HG02885 (cell line): Measurements from ENCODE around the gene DLG2.
"Not testable (repeated sequence)": the region's sequence is repeated elsewhere in the genome, so short reads cannot be mapped to it uniquely, and the experiment has no call there.

ENCODE experiments used
- ATAC-seq: cut with Tn5 transposase; IDR thresholded peaks from one replicate; pipeline ENCODE4 v1.9.1; 2021; ENCODE audit warnings: mild to moderate bottlenecking; ENCODE audit not compliant: unreplicated experiment, poor library complexity

The DLG2 gene

DNA sequence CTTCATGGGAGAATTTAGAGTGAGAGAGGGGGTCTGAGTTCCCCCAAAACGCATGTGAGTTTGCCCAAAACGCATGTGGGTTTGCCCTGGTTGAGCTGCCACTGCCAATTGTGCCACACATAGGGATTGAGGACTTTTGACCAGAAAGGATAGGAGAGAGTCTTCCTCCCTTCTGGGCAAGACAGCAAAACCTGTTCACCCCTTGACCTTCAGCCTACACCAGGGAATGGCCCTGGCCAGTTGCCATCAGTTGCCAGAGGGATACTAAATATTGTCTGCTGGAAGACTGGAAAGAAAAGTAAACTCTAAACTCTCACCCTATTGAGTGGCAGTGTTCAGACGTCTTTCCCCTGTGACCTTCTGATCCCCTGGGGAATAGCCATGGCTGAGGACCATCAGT lies 363.8 kb downstream of the DLG2 start:
- ATAC-seq, result no peak

DNA sequence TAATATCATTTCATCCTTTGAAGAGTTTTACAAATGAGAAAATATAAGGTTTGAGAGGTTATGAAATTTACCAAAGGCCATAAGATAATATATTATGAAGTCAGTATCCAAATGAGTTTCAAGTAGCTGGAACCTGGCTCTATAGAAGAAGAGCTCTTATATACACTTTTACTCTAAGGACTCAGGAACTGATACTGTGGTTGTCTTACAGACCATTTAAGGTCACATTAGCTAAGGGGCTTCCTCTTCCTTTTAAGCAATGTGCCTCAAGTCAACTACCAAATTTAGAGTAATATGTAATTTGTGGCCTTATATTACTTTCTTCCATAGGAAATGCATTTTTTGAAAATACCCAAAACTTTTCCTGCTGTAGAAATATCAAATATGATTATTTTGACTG lies 369.3 kb downstream of the DLG2 start:
- ATAC-seq, result peak; percentile 64

DNA sequence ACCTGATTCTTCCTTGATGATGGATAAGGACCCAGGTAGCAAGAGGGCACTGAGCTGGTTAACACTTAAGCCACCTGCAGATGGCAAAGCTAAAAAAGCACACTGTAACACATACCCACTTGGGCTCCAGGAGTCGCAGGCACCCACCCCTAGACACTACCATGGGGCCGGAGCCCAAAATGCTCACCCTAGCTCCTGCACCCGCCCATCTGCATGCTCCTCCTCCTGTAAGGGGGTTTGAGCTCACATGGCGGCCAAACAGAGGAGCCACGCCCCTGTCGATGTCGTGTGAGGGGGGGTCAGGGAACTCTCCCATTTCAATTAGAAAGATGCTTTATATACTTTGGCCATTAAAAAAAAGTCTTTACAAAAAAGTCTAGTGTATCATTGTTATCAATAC lies 370.7 kb downstream of the DLG2 start:
- ATAC-seq, result no peak

DNA sequence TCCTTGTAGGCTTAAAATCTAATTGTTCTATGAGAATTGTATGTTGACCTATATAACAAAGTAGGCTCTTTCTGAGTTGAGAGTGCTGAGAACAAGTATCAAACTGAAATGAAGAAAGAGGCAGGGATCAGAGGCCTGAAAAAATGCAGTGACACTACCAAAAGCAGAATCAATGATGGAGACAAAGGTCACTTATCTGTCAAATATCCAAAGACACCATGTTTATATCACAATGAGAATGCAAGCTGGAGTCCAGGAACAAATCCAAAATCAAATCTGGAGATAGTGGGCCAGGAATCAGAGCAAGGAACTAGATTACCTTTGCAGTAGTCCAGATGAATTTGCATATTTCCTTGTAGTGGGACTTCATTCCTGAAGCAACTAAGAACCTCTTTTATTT lies 377.7 kb downstream of the DLG2 start:
- no peak for ATAC-seq

DNA sequence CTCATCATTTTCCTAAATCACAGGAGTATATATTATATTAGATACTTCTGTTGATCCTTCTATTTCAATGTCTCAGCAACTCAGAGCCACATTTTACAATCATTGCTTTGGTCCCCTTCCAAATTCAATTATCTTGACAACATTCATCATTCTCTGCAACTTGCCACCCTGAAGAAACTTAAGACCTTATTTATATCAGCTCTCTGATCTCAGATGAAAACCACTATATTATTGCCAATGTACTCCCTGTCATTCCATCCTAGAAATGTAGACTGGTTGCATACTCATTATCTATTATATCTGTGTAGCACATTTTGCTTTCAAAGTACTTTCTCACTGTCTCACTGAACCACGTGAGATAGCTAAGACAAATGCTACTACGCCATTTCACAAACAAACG lies 379.3 kb downstream of the DLG2 start:
- ATAC-seq, result no peak

DNA sequence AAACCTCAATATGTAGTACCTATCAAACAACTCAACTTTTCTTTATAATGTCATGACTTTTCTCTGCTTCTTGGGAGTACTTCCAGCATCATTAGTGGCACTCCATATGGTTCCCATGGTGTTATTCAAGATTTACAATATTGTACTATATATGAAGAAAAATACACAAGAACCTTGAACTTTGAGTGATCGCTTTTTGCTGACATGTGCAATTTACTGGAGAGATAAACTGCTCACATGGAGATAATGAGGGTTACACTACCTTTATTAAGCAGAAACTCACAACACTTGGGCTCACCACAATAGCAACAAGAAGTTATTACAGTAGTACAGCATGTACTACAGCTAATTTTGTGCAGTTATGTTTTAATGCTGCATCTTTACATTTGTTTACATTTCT lies 388.2 kb downstream of the DLG2 start:
- ATAC-seq, result no peak

DNA sequence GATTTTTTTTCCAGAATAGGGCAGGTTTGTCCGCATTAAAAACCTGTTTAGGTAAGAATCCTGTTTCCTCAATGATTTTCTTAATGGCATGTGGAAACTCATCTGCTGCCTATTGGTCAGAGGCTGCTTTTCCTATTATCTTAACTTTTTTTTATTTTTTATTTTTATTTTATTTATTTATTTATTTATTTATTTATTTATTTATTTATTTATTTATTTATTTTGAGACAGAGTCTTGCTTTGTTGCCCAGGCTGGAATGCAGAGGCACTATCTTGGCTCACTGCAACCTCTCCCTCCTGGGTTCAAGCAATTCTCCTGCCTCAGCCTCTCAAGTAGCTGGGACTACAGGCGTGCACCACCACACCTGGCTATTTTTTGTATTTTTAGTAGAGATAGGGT lies 389.1 kb downstream of the DLG2 start:
- ATAC-seq, result not testable (repeated sequence)

DNA sequence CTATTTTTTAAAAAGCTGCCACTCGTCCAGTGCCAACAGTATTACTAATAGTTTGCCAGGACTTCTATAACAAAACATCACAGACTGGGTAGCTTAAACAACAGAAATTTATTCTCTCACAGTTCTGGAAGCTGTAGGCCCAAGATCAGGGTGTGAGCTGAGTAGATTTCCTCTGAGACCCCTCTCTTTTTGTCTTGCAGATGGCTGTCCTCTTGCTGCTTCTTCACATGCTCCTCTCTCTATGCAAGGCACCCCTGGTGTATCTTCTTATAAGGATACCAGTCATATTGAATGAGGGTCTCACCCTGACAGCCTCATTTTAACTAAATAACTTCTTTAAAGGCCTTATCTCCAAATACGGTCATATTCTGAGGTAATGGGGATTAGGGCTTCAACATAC lies 390.9 kb downstream of the DLG2 start:
- no peak for ATAC-seq

DNA sequence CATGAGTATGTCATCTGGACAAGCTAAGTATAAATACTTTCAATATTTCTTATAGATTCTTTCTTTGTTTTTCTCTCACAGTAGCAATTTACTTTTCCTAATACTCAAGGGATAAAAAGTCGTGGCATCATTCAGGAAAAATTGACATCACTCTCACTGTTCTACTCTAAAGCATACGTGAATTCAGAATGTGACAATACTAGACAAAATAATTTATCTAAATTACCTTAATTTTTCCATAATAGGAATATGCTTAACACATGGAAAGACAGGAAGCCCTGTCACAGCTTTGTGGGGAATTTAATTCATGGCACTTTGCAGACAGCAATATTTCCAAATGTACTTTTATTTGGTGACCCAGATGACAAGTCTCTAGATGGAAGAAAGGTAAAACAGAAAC lies 394.6 kb downstream of the DLG2 start:
- ATAC-seq, result no peak

DNA sequence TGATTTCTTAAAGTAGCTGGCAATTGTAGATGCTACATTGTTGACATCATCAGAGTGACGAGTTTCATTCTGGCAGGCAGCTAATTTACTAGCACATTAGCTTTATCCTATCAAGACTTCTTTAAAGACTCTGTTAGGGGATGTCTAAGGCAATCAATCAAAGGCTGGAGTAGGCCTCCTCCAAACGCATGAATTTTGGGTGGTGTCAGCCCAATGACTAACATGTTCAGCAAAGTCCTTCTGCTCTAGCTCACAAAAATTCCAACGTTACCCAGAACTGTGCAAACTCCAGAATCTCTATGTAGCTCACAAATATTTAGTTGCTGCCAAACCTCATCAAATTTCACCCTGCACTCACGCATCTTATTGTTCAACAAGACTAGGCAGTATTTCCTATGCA lies 395.6 kb downstream of the DLG2 start:
- no peak for ATAC-seq

DNA sequence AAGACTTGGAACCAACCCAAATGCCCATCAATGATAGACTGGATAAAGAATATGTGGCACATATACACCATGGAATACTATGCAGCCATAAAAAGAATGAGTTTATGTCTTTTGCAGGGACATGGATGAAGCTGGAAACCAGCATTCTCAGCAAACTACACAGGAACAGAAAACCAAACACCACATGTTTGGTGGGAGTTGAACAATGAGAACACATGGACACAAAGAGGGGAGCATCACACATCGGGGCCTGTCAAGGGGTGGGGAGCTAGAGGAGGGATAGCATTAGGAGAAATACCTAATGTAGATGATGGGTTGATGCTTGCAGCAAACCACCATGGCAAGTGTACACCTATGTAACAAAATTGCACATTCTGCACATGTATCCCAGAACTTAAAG lies 397.4 kb downstream of the DLG2 start:
- not testable (repeated sequence) for ATAC-seq

DNA sequence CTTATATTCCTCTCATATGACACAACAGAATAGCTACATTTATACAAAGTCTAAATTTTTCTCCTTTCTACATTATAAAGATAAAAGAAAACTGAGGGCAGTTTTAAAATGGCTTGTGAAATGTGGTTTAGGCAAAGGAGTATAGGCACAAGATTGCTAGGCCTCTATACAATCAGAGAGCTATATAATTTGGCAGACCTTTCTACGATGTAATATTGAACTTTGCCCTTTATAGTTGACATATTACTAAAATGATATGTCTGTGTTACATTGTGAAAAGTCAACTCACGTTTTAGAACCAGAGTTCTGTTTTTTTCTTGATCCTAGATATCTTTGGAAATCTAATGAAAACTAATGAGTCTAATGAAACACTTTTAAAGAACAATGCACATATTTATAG lies 430.2 kb downstream of the DLG2 start:
- no peak for ATAC-seq

DNA sequence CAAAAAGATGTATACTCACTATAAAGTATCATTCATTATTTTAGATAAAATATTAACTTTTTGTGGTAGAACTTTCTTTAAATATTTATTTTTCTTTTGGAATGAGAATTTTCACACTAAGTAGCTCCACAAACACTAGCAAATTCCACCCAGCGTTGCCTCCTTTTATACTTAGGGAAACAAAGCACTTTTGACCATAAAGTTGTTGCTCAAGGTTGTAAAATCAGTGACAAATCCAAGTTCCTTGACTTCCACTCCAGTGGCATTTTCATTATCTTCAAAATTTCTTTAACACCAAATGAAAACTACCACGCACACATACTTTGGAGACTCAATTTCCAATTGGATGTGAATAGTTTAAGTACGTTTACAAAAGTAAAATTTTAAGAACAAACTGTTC lies 431.2 kb downstream of the DLG2 start:
- no peak for ATAC-seq

DNA sequence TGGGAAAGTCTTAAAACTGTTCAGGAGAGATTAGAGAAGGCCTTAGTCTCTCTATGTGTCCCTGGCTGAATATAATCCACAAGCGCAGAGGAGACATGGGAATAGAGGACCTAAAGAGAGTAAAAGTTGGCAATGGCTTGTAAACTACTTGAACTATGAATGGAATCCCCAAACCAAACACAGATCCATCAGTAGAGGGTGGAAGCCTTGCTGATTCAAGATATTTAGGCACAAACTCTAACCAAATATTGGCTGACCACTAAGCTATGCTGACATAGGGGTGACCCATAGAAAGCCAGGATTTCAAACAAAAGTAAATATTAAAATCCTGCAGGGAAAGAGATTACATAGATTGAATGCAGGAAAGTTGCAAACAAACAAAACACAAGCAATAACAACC lies 439.2 kb downstream of the DLG2 start:
- no peak for ATAC-seq

DNA sequence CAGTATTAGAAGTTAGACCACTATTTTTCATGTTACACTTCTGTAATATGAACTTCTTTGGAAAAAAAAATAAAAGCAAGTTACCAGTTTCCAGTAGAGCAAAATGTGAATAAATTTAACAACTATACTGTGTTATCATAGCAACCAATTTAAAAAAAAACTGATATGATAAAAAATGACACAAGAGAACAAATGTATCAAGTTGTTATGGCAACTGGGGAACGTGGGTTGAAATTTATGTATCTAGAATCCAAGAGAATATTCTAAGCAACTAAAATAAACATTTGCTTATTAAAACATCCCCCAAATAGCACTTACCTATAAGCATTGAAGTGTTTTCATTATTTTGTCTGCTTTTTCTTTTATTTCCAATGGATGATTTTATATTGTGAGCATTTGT lies 442.4 kb downstream of the DLG2 start:
- ATAC-seq, result no peak

DNA sequence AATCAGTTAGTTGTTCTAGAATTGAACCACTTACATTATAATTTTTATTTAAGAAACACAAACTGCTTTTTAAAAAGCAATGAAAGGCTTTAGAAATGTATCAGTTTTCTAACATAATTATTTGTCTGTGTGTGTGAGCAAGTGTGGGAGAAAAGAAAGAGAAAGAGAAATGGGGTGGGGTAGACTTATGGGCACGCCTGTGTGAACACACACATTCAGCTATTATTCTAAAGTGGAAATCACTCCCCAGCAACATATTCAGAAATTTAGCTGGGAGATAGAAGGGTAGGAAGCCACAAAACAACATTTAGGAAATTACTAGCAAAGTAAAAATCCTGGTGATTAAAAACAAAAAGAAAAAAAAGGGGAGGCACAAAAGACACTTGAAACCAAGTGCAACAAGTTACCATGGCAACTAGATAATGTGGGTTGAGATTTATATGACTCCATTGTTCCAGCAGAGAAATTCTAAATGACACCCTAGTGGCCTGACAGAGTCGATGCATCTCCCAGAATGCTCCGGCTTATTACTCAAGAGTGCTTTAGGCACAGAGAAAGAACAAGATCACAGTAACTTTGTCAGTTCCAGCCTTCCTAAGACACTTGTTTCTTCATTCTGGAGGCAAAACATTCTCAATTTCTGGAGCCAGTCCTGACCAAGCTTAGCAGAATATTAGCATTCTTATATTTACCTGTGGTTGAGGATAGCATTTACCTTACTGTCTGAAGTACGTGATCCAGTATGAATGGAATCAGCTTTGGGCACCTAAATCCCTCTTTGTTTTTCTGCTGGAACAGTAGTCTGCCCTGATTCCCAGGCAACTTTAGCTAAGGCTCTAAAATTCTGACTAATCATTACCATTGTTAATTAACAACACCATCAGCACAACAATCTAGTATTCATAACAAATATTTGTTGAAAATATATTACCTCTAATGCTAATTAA lies 444.4 kb downstream of the DLG2 start:
- ATAC-seq, result peak; percentile 96

DNA sequence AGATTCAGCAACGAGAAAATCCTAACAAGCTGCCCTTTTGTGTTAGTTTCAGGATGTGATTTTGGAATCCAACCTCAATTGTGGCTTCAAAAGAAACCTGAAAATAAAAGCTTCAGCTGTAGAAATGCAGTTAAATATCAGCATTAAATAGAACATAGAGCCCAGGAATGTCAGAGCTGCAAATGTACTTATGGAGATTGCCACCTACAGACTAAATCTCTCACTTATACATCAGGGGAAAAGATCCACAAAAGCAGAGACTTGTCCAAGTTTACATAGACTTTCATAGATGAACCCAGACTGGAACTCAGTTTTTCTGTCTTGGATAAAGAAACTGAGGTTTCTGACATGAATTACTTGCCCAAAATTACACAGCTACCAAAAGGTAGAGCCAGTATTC lies 446.6 kb downstream of the DLG2 start:
- no peak for ATAC-seq

DNA sequence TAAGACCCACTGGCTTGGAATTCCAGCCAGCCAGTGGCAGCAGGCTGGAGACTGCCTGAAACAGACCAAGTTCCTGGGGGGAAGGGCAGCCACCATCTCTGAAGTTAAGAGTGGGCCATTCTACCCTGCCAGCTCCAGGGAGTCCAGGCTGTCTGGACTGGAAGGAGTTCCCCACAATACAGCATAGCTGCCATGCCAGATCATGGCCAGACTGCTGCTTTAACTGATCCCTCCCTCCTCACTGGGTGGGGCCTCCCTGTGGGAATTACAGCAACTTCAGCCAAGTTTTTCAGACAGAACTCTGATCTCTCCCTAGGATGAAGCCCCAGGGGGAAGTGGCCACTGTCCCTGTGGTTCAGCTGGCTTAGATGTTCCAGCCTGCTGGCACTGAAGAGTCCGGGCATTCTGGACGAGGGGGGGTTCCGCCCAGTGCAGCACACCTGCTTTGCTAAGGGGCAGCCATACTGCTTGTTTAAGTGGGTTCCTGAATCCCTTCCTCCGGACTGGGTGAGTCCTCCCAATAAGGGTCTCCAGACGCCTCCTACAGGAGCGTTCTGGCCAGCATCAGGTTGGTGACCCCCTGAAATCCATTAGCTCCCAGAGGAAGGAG lies 455.4 kb downstream of the DLG2 start:
- no peak for ATAC-seq

DNA sequence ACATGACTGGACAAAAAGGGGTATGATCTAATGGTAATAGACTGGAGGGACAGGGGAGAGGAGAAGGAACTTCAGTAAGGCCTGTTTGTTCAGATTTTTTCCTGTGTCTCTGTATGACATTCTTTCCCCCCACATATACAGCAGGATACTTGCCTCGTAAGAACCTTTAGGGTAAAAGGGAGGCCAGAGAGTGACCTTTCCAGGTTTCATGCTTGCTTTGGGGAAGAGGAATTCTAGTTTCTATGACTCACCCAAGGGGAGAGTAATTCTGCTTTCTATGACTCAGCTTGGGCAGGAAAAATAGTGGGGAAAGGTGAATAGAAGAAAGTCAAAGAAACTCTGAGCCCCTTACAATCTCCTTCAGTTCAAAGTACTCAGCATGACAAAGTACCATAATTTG lies 457.0 kb downstream of the DLG2 start:
- no peak for ATAC-seq

DNA sequence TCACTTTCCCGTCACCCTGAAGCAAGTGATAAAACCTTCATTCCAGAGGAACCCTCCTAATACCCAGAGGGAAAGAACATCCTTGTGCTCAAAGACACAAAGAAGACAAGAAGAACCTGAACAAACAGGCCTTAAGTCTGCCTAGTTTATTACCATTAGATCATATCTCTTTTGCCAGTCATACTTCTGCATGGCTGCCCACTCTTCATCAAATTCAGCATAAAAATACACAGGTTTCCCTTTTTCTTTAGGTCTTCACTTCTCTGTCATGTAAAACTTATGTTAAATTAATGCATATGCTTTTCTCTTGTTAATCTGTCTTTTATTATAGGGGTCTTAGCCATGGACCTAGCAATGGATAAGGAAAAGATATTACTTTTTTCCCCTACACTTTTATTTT lies 459.7 kb downstream of the DLG2 start:
- ATAC-seq, result no peak

DNA sequence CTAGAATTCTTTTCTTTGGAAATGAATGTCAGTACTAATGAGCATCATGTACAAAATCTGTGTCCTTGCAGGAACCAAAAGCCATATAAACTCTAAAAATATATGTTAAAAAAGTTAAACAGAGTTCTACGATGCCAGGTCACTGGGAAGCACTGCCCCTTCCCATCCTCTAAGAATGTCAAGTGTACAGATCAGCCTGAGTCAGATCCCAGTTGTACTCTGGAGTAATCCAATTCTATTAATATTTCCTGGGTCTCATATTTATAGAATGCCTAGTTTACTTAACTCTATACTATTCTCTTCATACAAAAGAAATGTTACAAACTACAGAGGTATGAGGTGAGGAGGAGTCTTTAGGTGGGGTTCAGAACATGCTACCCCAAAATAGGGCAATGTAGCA lies 460.1 kb downstream of the DLG2 start:
- ATAC-seq, result no peak

DNA sequence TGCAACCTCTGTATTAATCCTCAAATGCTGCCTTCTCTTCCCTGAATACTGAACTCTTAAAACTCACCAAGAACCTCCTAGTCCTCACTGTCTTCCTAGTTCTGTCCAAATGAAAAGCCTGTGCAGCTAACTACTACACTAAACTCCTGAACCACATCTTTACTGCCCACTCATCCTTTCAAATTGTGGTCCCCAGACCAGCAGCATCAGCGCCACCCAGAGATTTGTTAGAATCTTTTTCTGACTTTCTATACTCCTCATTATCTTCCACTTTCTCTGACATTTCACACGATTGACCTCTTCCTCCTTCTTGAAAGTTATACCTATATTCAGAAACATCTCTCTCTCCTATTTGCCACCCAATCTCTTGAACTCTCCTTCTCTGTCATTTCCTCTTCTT lies 461.3 kb downstream of the DLG2 start:
- ATAC-seq, result peak; percentile 50
